ENCODE measurements around the gene LAMTOR1. TPM values are rescaled to one million over a fixed set of nuclear protein-coding genes. Genes with fewer than 3 reads are reported as not detected.

LAMTOR1 gene
- polyA plus RNA-seq, 1 donor (not counting 4 experiments of a cell fraction or from before 2014, with no cell fraction given) = 88.5 TPM

DNA sequence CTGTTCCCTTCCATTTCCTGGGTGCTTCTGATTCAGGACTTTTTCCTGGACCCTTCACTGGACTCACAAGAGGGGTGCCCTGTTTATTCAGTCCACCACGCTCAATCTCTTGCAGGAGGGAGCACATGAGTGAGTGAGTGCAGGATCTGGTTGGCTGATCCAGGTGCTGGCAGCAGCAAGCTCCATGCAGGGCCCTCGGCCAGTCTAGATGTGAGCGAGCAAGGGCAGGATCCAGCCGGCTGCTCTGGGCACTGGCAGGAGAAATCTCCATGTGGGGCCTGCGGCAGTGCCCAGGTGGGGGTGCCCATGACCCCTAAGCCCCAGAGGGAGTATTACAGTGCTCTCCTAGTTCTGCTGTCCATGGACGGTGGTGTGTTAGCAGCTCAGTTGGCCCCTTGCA is 20.9 kb upstream of the LAMTOR1 start:
- H3K9me1 ChIP-seq (ENCODE audit: control insufficient read depth, extremely low read depth, insufficient read depth, low read length) = no peaks in the 10 kb centered on the region
- H3K36me3 ChIP-seq (ENCODE audit: control insufficient read depth in 2 of 2, extremely low read depth in 1 of 2, insufficient read depth in 2 of 2, low read length in 2 of 2) = peaks cover 0 to 12% of the 10 kb centered on the region in 2 experiments
- H3K4me3 ChIP-seq (ENCODE audit: control insufficient read depth in 2 of 3, extremely low read depth in 1 of 3, insufficient read depth in 2 of 3, low read depth in 1 of 3, low read length in 3 of 3) = no peak overlapping the region
- FAIRE-seq (no peak), DNase-seq (ENCODE audit: low read depth, low spot score) (no peak)
- H3K27me3 ChIP-seq (ENCODE audit: control insufficient read depth, extremely low read depth, insufficient read depth, low read length) = no peaks in the 10 kb centered on the region
- H3K79me2 ChIP-seq (ENCODE audit: control insufficient read depth, insufficient read depth, low read length) = no peaks in the 10 kb centered on the region
- no peaks in the 10 kb centered on the region for H3K9me3 ChIP-seq (ENCODE audit: control insufficient read depth, low read depth, low read length)
- TF ChIP-seq EZH2 (IDR thresholded peaks at IDR 0.05; ENCODE audit: low read length) (no peak), CTCF (optimal IDR thresholded peaks at IDR 0.05 in 1 of 3, IDR thresholded peaks at IDR 0.05 in 1 of 3, conservative IDR thresholded peaks at IDR 0.05 in 1 of 3; ENCODE audit: extremely low read depth in 1 of 3, insufficient read depth in 2 of 3, low read length in 3 of 3) (no peak)
- H4K20me1 ChIP-seq (ENCODE audit: control insufficient read depth, extremely low read depth, insufficient read depth, low read length) = no peaks in the 10 kb centered on the region
- H3K4me1 ChIP-seq (ENCODE audit: control insufficient read depth, extremely low read depth, insufficient read depth, low read length) = peaks cover 6% of the 10 kb centered on the region
- dilution Hi-C loops (cut with MboI; ENCODE audit: extremely low pct_ligation_motif_present, low sequenced_read_pairs) = no loop called here
- H3K4me2 ChIP-seq (ENCODE audit: control insufficient read depth, extremely low read depth, insufficient read depth, low read depth, low read length) = no peak overlapping the region
- H3K27ac ChIP-seq (ENCODE audit: control insufficient read depth, insufficient read depth, low read length) = no peak overlapping the region
- no peak overlapping the region for H2AFZ ChIP-seq (ENCODE audit: control insufficient read depth, low read length)
- H3K9ac ChIP-seq (ENCODE audit: control insufficient read depth, extremely low read depth, insufficient read depth, low read length) = no peak overlapping the region

DNA sequence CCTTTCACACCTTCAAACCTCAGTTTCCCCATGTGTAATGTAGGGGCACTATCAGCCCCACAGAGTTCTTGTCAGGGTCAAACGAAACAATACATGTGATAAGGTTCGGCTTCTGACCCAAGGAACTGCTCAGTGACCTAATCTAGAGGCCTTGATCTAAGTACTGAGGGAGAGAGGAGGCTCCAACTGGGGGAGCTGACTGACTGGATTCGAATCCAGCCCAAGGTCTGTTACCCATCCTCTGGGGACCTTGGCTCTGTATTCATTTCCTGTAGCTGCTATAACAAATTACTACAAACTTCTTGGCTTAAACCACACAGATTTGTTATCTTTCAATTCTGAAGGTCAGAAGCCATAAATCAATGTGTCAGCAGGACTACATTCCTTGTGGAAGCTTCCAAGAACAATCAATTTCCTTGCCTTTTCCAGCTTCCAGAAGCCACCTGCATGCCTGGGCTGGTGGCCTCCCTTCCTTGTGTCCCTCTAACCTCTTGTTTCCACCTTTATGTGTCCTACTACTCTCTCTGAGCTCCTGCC is 20.1 kb upstream of the LAMTOR1 start:
- Histone ChIP-seq H3K9me1 (ENCODE audit: control insufficient read depth, extremely low read depth, insufficient read depth, low read length) (no peaks in the 10 kb centered on the region), H3K4me2 (ENCODE audit: control insufficient read depth, extremely low read depth, insufficient read depth, low read depth, low read length) (no peak overlapping the region), H2AFZ (ENCODE audit: control insufficient read depth, low read length) (no peak overlapping the region), H3K9ac (ENCODE audit: control insufficient read depth, extremely low read depth, insufficient read depth, low read length) (no peak overlapping the region), H3K4me1 (ENCODE audit: control insufficient read depth, extremely low read depth, insufficient read depth, low read length) (peaks cover 6% of the 10 kb centered on the region), H3K36me3 (ENCODE audit: control insufficient read depth in 2 of 2, extremely low read depth in 1 of 2, insufficient read depth in 2 of 2, low read length in 2 of 2) (peaks cover 0 to 14% of the 10 kb centered on the region in 2 experiments), H3K9me3 (ENCODE audit: control insufficient read depth, low read depth, low read length) (no peaks in the 10 kb centered on the region), H3K79me2 (ENCODE audit: control insufficient read depth, insufficient read depth, low read length) (no peaks in the 10 kb centered on the region), H4K20me1 (ENCODE audit: control insufficient read depth, extremely low read depth, insufficient read depth, low read length) (no peaks in the 10 kb centered on the region), H3K27ac (ENCODE audit: control insufficient read depth, insufficient read depth, low read length) (no peak overlapping the region), H3K4me3 (ENCODE audit: control insufficient read depth in 2 of 3, extremely low read depth in 1 of 3, insufficient read depth in 2 of 3, low read depth in 1 of 3, low read length in 3 of 3) (no peak overlapping the region), H3K27me3 (ENCODE audit: control insufficient read depth, extremely low read depth, insufficient read depth, low read length) (no peaks in the 10 kb centered on the region)
- dilution Hi-C loops (cut with MboI; ENCODE audit: extremely low pct_ligation_motif_present, low sequenced_read_pairs) = no loop called here
- FAIRE-seq (no peak), DNase-seq (ENCODE audit: low read depth, low spot score) (no peak)
- no peak for TF ChIP-seq EZH2 (IDR thresholded peaks at IDR 0.05; ENCODE audit: low read length)
- no peak for TF ChIP-seq CTCF (optimal IDR thresholded peaks at IDR 0.05 in 1 of 3, IDR thresholded peaks at IDR 0.05 in 1 of 3, conservative IDR thresholded peaks at IDR 0.05 in 1 of 3; ENCODE audit: extremely low read depth in 1 of 3, insufficient read depth in 2 of 3, low read length in 3 of 3)
